GM18861 (cell line): Measurements from ENCODE around the gene SLC17A7.

ENCODE experiments used
- ATAC-seq: cut with Tn5 transposase; IDR thresholded peaks from one replicate; pipeline ENCODE4 v1.9.1; 2021; ENCODE audit not compliant: unreplicated experiment

SLC17A7 gene

DNA sequence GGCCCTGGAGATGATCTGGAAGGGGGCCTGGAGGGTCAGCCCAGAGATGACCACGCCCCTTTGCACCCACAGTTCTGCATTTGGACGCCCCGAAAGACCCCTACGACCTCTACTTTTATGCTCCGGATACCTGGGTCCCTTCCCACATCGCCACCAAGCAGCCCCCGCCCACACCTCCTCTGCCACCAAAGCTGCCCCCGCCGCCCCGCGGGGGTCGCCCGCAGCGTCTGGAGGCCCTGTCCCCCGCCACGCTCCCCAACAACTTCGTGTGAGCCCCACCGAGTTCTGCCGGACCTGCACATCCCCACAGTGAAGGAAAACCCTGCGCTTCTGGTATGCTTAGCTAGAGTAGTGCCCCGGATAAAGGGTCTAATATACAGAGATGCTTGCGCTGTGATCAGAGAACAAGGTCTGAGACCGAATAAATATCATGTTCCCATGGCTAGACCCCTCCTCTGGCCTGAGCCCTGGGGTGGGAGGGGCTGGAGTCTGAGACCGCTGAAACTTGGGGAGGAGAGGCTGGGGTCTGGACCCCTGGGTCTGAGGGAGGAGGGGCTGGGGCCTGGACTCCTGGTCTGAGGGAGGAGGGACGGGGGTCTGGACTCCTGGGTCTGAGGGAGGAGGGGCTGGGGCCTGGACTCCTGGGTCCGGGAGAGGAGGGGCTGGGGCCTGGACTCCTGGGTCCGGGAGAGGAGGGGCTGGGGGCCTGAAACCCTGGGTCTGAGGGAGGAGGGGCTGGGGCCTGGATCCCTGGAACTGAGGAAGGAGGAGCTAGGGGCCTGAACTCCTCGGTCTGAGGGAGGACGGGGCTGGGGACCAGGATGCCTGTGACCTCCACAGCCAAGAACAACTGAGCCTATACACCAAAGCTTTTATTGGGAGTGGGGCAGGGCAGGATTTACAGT, 12.5 kb downstream of the SLC17A7 start:
- ATAC-seq = no peak

- no peak for ATAC-seq
These were observed 13.3 kb downstream of the SLC17A7 start for GRCh38 chr19:49427855-49428546.

- ATAC-seq = no peak
These were observed 14.0 kb downstream of the SLC17A7 start for GRCh38 chr19:49427339-49427738.

GRCh38 chr19:49425922-49426592, 15.3 kb downstream of the SLC17A7 start:
- no peak for ATAC-seq

DNA sequence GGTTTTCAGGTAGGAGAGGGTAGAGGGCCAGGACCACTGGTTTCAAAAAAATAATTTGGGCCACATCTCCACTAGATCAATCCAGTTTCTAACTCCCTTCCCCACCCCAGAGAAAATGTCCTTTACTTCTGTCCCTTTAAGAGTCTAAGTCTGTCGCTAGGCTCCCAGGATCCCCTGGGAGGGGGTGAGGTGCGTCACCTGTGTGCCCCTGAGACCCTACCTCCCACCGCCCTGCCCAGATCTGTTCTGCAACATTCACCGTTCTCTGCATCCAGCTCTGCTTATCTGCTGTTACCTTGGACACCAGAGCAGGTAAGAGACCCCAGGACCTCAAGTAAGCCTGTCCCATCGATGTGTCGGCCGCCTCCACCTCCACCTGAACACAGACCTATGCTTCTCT, 16.1 kb downstream of the SLC17A7 start, which contains the start of gene GFY:
TSS of gene GFY (plus strand) at position 211 of the 400 bp plus-strand sequence. CDS start 1,043 bp downstream, outside the sequence.
- ATAC-seq = no peak

- ATAC-seq = no peak
These were observed 17.4 kb downstream of the SLC17A7 start for GRCh38 chr19:49423985-49424303.

GRCh38 chr19:49423071-49423984, 18.0 kb downstream of the SLC17A7 start, which contains the start of gene PTH2:
PTH2 (minus strand) TSS chr19:49423441; CDS start chr19:49423339, 102 bp downstream.
- no peak for ATAC-seq

GRCh38 chr19:49422407-49423070, 18.8 kb downstream of the SLC17A7 start:
- ATAC-seq = no peak

- ATAC-seq = no peak
These were observed 19.5 kb downstream of the SLC17A7 start for GRCh38 chr19:49421878-49422202.

DNA sequence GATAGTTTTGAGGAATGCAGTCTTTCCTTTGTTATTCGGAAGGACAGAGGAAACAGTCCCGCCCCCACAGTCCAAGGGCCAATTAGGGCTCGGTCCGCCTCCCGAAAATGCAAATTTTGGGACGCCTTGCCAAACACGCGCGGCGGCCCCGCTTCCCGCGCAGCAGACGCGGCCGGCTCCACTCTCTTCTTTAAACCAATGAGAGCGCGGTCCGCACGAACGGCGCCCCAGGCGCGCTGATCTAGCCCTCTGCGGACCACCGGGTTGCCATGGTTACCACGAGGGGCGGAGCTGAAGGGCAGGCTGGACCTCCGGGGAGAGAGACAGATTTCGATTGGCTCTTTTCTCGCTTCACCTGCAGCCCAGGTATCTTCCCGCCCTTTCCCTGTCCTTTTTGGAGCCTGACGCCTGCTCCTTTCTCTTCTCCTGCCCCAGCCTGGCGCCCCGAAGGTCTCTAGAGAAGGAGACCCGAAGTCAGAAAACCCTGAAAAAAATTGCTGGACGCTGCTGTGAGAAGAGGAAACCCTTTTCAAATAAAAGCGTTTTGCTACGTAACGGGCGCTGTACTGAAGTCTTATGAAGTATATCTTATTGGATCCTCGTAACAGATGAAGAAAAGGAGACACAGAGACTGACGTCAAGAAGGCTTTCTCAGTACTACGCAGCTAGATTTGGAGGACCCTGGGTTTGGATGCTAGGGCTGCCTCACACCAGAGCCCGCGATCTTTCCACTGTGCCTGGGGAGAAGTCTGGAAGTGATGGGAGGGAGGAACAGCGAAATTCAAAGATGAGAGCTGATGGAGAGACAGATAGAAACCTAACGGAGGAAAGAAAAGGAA, 20.1 kb downstream of the SLC17A7 start:
- no peak for ATAC-seq

DNA sequence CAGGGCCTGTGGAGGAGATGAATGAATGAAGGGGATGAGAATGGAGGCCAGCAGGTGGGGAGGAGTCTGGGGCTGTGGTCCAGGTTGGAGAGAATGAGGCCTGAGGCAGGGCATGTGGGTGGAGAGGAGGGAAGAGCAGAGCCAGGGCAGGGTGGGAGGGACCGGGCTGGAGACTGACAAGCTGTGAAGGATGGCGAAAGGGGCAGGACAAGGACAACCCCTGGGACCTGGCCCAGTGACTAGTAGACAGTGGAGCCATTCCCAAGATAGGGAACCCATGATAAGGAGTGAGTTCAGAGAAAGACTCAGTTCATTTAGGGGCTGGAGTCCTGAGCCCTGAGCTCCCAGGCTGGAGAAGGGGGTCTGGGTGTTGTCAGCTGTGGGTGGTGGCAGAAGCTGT, 21.1 kb downstream of the SLC17A7 start:
- ATAC-seq = no peak

- no peak for ATAC-seq
These were observed 22.2 kb downstream of the SLC17A7 start for GRCh38 chr19:49419173-49419572.

GRCh38 chr19:49418511-49418910, 22.8 kb downstream of the SLC17A7 start:
- ATAC-seq = no peak

DNA sequence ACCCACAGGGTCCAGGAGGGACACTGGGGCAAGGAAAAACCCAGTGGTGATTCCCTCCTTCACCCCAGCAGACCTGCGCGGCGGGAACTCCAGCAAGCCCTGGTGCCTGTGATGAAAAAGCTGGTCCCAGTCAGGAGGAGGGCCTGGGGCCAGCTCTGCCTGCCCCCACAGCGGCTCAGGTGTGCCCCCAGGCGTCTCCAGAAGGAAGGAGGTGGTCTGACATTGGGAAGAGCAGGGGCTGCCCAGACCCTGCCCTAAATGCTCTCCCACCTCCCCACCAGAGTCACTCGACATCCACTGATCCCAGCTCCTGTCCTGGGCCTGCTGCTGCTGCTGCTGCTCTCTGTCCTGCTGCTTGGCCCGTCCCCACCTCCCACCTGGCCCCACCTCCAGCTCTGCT, 24.2 kb downstream of the SLC17A7 start:
- ATAC-seq = no peak

GRCh38 chr19:49415810-49416200, 25.5 kb downstream of the SLC17A7 start:
- ATAC-seq = no peak

- ATAC-seq = no peak
These were observed 26.1 kb downstream of the SLC17A7 start for GRCh38 chr19:49415102-49415809.

GRCh38 chr19:49414256-49414655, 27.1 kb downstream of the SLC17A7 start:
- ATAC-seq = no peak

GRCh38 chr19:49413348-49413747, 28.0 kb downstream of the SLC17A7 start:
- ATAC-seq = no peak
